Measurements from ENCODE around the gene SVEP1. TPM values are rescaled to one million over a fixed set of nuclear protein-coding genes. Genes with fewer than 3 reads are reported as not detected.

The SVEP1 gene
- total RNA-seq, 1 donor from 2014 or later, result 6.4 TPM

- no peak for ATAC-seq
Measured at GRCh38 chr9:110346325-110346724, 233.2 kb downstream of the SVEP1 start.

DNA sequence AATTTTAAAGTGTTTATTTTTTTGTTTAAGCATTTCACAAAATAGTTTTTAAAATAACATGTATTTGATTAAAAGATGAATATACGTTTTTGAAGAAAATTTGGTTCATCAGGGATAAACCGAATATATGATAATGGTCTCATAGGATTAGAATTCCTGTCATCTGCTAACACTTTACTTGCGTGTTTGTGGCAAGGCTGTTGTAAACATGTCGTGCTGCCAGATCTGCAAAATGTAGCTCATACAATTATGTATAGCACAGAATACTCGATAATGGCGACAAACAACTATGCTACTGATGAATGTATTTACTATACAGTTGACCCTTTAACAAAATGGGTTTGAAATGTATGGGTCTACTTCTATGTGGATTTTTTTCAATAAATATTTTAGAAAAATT, 234.7 kb downstream of the SVEP1 start:
- DNase-seq (ENCODE audit: missing footprints) (no peak), ATAC-seq (no peak)
- intact Hi-C loops (cut with DNase I), result no loop called here

More at GRCh38 chr9:110346325-110346724, 233.2 kb downstream of the SVEP1 start:
- DNase-seq (ENCODE audit: missing footprints), result no peak
- intact Hi-C loops (cut with DNase I), result no loop called here

DNA sequence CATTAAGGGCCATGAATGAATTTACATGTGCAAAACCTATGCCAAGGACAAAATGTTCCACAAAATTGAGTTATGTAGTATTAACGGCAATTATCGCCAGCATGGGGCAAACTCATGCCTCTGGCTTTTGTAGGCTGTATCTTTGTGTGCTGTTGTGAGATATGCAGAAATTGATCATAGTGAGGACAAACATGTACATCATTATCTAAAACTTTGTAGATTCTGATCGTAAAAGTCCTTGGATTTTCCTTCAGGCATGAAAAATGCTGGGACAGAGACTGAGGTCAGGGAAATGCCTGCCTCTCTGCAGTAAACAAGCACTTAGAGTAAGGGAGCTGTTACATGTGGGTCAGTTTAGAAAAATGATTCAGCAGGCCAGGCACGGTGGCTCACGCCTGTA, 236.0 kb downstream of the SVEP1 start:
- ATAC-seq, result no peak
- intact Hi-C loops (cut with DNase I), result no loop called here
- DNase-seq (ENCODE audit: missing footprints), result no peak

GRCh38 chr9:110340306-110340705, 239.2 kb downstream of the SVEP1 start:
- DNase-seq (ENCODE audit: missing footprints), result no peak
- intact Hi-C loops (cut with DNase I), result no loop called here
- ATAC-seq, result no peak

- intact Hi-C loops (cut with DNase I), result no loop called here
- ATAC-seq, result no peak
- no peak for DNase-seq (ENCODE audit: missing footprints)
Measured at GRCh38 chr9:110338143-110338542, 241.4 kb downstream of the SVEP1 start.

GRCh38 chr9:110337727-110338126, 241.8 kb downstream of the SVEP1 start, which contains the start of gene TXNDC8:
Gene TXNDC8, minus strand, starts transcription at chr9:110337863.
- no peak for DNase-seq (ENCODE audit: missing footprints)
- intact Hi-C loops (cut with DNase I), result no loop called here
- ATAC-seq, result no peak

DNA sequence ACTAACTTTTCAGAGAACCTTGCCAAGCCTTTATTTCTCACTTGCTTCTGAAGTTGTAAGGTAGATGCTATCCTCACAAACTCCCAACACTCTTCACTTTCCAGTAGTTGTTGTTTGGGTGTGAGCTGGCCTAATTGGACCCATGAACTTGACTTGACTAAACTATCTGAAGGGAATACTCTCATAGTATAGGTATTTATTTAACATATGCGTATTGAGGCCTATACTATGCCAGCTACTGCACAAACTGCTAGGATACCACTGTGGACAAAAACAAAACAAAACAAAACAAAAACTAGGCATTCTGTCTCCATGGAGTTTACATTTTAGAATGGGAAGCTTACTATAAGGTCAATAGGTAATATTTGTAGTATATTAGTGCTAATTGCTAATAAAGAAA, 243.2 kb downstream of the SVEP1 start:
- intact Hi-C loops (cut with DNase I), result no loop called here
- DNase-seq (ENCODE audit: missing footprints) (no peak), ATAC-seq (no peak)

DNA sequence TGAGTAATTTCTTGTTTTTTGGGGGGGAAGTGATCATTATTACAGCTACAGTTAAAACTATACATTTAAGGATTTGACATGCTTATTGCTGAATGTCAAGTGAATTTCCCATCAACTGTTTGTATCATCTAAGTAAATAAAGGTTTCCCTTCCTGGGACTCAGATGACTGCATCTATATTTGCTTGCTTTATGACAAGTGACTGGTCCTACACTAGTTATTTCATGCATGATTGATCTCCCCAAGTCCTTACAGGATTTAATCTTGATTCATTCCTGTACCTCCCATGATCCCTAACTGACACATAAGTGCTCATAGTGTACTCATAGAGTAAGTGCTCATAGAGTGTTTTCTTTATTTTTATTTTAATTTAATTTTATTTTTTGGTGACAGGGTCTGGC, 244.7 kb downstream of the SVEP1 start:
- no peak for ATAC-seq
- no peak for DNase-seq (ENCODE audit: missing footprints)
- intact Hi-C loops (cut with DNase I), result no loop called here

DNA sequence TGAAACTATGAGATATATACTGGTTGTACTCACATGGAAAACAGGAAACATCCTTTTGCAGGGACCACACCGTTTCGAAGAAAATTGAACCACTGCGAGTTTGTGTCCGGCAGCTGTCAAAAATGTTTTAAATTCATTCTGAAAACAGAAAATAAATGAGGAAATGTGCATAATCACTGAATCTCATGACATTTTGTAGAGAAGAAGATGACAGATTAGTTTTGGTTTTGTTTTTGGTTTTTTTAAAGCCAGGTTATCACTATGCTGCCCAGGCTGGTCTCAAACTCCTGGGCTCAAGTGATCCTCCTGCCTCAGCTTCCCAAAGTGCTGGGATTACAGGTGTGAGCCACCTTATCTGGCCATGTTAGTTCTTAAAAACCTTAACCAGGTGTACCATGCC, 245.4 kb downstream of the SVEP1 start:
- DNase-seq (ENCODE audit: missing footprints), result no peak
- intact Hi-C loops (cut with DNase I), result no loop called here
- ATAC-seq, result no peak

DNA sequence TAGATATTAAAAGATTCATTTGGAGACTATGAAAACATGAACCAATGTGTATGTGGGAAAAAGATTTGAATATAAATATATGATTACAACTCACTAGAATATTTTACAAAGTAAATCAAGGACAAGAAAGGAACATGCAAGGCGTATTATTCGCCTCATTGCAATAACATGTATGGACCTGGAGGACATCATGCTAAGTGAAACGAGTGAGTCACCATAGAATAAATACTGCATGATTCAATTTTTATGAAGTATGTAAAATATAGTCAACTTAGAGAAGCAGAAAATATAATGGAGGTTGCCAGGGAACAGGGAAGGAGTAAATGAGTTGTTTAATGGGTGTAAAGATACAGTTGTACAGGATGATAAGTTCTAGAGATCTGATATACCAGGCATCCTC, 246.8 kb downstream of the SVEP1 start:
- intact Hi-C loops (cut with DNase I), result no loop called here
- DNase-seq (ENCODE audit: missing footprints), result no peak
- no peak for ATAC-seq

- no peak for DNase-seq (ENCODE audit: missing footprints)
- no peak for ATAC-seq
- intact Hi-C loops (cut with DNase I), result no loop called here
Measured at GRCh38 chr9:110330484-110331105, 248.9 kb downstream of the SVEP1 start.

DNA sequence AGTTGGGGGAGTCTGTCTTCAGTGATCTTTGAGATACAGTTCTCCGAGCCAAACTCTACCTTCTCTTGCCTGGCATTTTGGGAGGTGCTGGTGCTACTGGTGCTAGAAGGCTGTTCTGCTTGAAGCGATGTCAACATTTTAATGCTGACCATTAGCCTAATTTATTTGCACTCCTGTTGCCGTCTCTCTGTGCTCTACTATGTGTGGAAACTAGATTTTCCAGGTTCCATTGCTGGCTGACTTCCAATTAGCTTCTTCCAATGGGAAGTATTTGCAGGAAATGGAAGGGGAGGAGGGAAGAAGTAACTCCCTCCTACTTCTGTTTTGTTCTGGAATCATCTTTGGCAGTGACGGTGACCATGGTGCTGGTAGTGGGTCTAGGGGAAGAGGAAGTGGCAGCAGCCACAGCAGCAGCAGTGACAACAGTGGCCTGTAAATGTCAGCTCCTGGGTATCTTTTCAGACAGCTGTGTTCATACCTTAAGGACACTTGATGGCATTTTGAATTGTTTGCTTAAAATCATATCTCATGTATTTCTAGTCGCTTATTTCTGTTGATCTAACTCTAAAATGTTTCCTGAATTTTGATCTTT, 249.8 kb downstream of the SVEP1 start:
- DNase-seq (ENCODE audit: missing footprints), result no peak
- no peak for ATAC-seq
- intact Hi-C loops (cut with DNase I), result no loop called here

DNA sequence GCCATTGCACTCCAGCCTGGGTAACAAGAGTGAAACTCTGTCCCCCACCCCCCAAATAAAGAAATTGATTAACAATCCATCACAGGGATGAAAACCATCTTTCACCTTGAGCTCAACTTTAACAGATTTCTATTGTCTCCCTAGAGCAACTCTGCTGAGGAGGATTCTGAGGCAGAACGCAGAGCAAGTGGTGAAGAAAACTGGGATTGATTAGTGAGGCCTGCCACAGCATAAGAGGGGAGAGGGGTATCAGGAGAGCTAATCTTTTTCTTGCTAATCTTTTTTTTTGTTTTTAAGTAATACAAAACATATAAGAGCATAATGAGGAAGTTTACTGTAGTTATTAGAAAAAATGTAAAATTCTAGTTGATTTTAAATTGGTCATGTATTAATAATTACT, 250.8 kb downstream of the SVEP1 start:
- intact Hi-C loops (cut with DNase I), result no loop called here
- no peak for ATAC-seq
- no peak for DNase-seq (ENCODE audit: missing footprints)

GRCh38 chr9:110327716-110328115, 251.8 kb downstream of the SVEP1 start:
- intact Hi-C loops (cut with DNase I), result no loop called here
- no peak for DNase-seq (ENCODE audit: missing footprints)
- ATAC-seq, result no peak

GRCh38 chr9:110323818-110324217, 255.7 kb downstream of the SVEP1 start:
- no peak for ATAC-seq
- intact Hi-C loops (cut with DNase I), result no loop called here
- no peak for DNase-seq (ENCODE audit: missing footprints)

- ATAC-seq, result no peak
- intact Hi-C loops (cut with DNase I), result no loop called here
Measured at GRCh38 chr9:110320651-110321445, 258.7 kb downstream of the SVEP1 start.

GRCh38 chr9:110319781-110320492, 259.6 kb downstream of the SVEP1 start:
- intact Hi-C loops (cut with DNase I), result no loop called here
- ATAC-seq (no peak), DNase-seq (ENCODE audit: missing footprints) (no peak)

More at GRCh38 chr9:110320651-110321445, 258.7 kb downstream of the SVEP1 start:
- DNase-seq (ENCODE audit: missing footprints), result no peak

DNA sequence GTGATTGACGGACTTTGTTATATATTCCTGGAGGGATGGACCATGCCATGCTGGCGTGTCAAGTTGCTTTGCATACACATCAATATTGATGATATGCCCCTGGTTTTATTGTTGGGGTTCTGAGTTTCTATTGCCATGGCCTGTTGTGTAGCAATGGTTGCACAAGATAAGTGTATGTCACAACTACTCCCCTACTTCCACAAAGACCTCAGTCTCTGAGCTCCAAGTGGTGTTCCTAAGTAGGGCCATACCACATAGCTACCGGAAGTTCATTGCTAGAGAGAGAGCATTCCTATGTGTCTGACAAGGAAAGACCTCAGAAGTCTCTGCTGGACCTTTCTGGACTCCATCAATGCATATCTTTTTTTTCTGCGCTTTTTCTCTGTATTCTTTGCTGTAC, 261.6 kb downstream of the SVEP1 start:
- intact Hi-C loops (cut with DNase I), result no loop called here
- ATAC-seq, result no peak

DNA sequence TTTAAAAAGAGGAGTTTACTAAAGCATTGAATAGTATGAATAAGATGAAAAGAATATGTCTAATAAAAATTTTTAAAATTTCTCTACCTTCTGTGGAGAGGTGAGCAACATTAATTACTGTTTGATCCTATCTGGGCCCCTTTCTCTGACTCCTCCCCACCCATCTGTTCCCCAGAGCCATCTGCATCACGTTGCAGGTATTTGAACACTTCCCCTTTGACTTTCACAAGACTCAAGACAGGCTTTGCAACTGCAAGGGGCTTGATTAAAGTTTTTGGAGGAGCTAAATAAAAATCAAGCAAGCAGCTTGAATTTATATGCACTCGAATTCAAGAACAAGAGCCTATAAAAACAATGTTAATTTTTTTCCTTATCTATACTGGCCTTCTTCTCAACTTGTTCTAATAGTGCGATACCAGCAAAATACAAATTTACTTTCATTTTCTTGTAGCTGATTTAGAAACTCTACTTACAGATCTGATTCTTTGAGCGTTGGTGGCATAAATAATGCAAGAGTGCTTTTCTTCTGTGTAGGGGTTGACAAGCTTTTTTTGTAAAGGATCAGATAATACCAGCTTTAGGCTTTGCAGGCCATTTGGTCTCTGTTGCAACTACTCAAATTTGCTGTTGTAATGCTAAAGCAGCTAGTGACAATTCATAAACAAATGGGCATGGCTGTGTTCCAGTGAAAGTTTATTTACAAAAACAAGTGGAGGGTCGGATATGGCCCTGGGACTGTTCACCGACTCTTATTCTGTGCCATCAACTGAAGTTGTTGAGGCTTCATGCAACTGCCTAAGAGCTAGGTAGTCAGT, 263.1 kb downstream of the SVEP1 start:
- no peak for DNase-seq (ENCODE audit: missing footprints)
- intact Hi-C loops (cut with DNase I), result no loop called here
- no peak for ATAC-seq

More for the DNA sequence above, 261.6 kb downstream of the SVEP1 start:
- DNase-seq (ENCODE audit: missing footprints), result no peak
